Skeletal muscle cell (primary cell): ENCODE measurements around the gene EPS8L3.
"Not testable (repeated sequence)": the region's sequence is repeated elsewhere in the genome, so short reads cannot be mapped to it uniquely, and the experiment has no call there.

ENCODE experiments used
- DNase-seq: peaks from one replicate; pipeline ENCODE4 v3.0.0-alpha.2; 2010; ENCODE audit warnings: low read depth
- H3K4me3 ChIP-seq: 2 replicates; pipeline ENCODE4 v1.5.1; 2011; ENCODE audit warnings: low read depth, mild to moderate bottlenecking, control low read depth, low read length, moderate library complexity

EPS8L3 gene

GRCh38 chr1:109763646-109764415 is at the start of gene EPS8L3:
TSS of gene EPS8L3 (minus strand) at chr1:109763923. CDS start at chr1:109761749, 2,174 bp downstream.
- no peak for DNase-seq

GRCh38 chr1:109812691-109813393 is 49.1 kb upstream of the EPS8L3 start:
- DNase-seq: no peak
- no peak overlapping the region for H3K4me3 ChIP-seq

More at GRCh38 chr1:109763646-109764415, at the start of gene EPS8L3:
- no peak within 1 kb of the TSS for H3K4me3 ChIP-seq

- H3K4me3 ChIP-seq: no peak overlapping the region
- no peak for DNase-seq
These were observed 45.0 kb upstream of the EPS8L3 start for GRCh38 chr1:109808703-109809102.

- no peak overlapping the region for H3K4me3 ChIP-seq
- DNase-seq: no peak
These were observed 44.3 kb upstream of the EPS8L3 start for GRCh38 chr1:109807822-109808680.

GRCh38 chr1:109807402-109807801 is 43.7 kb upstream of the EPS8L3 start:
- no peak overlapping the region for H3K4me3 ChIP-seq
- DNase-seq: no peak

GRCh38 chr1:109806733-109807400 is 43.1 kb upstream of the EPS8L3 start:
- no peak for DNase-seq
- no peak overlapping the region for H3K4me3 ChIP-seq

- H3K4me3 ChIP-seq: no peak overlapping the region
- DNase-seq: no peak
These were observed 41.9 kb upstream of the EPS8L3 start for GRCh38 chr1:109805486-109806165.

GRCh38 chr1:109804660-109805059 is 40.9 kb upstream of the EPS8L3 start:
- DNase-seq: no peak
- no peak overlapping the region for H3K4me3 ChIP-seq

GRCh38 chr1:109803901-109804331 is 40.2 kb upstream of the EPS8L3 start:
- no peak overlapping the region for H3K4me3 ChIP-seq
- DNase-seq: no peak

GRCh38 chr1:109802901-109803561 is 39.3 kb upstream of the EPS8L3 start:
- H3K4me3 ChIP-seq: no peak overlapping the region
- DNase-seq: no peak

- no peak for DNase-seq
- H3K4me3 ChIP-seq: no peak overlapping the region
These were observed 38.6 kb upstream of the EPS8L3 start for GRCh38 chr1:109802136-109802900.

GRCh38 chr1:109801791-109802135 is 38.0 kb upstream of the EPS8L3 start:
- DNase-seq: no peak
- H3K4me3 ChIP-seq: no peak overlapping the region

GRCh38 chr1:109800291-109800690 is 36.6 kb upstream of the EPS8L3 start:
- H3K4me3 ChIP-seq: no peak overlapping the region
- no peak for DNase-seq

GRCh38 chr1:109799445-109799844 is 35.7 kb upstream of the EPS8L3 start:
- DNase-seq: no peak
- no peak overlapping the region for H3K4me3 ChIP-seq

- not testable (repeated sequence) for DNase-seq, H3K4me3 ChIP-seq
These were observed 33.5 kb upstream of the EPS8L3 start for GRCh38 chr1:109797303-109797595.

GRCh38 chr1:109796484-109797302 is 33.0 kb upstream of the EPS8L3 start:
- DNase-seq: no peak
- H3K4me3 ChIP-seq: no peak overlapping the region
